GM12865 (cell line): ENCODE data around the gene TIAM2.
A peak's percentile ranks its signal among the peaks of the same experiment; 100 is the strongest.
"Not testable (repeated sequence)": the region's sequence is repeated elsewhere in the genome, so short reads cannot be mapped to it uniquely, and the experiment has no call there.

Source experiments
- DNase-seq: peaks from one replicate; pipeline ENCODE4 v3.0.0; 2010; ENCODE audit warnings: low read depth
- H3K4me3 ChIP-seq: 2 replicates; pipeline ENCODE4 v1.5.1; 2011; ENCODE audit warnings: mild to moderate bottlenecking, low read depth, low read length, control low read depth
- CTCF ChIP-seq: IDR thresholded peaks from 2 replicates; pipeline ENCODE4 v1.5.1; 2011; ENCODE audit warnings: low read length, control low read depth, low read depth, inconsistent platforms; ENCODE audit not compliant: insufficient read depth; ENCODE audit errors: missing control alignments

The TIAM2 gene

GRCh38 chr6:154958469-154958868 is 36.6 kb upstream of the TIAM2 start:
- no peak for TF ChIP-seq CTCF
- no peak overlapping the region for H3K4me3 ChIP-seq
- peak; percentile 12 for DNase-seq

GRCh38 chr6:154960299-154960843 is 34.7 kb upstream of the TIAM2 start:
- no peak for TF ChIP-seq CTCF
- DNase-seq: no peak
- H3K4me3 ChIP-seq: no peak overlapping the region

GRCh38 chr6:154960854-154961530 is 34.1 kb upstream of the TIAM2 start:
- no peak for DNase-seq
- H3K4me3 ChIP-seq: no peak overlapping the region
- TF ChIP-seq CTCF: no peak

GRCh38 chr6:154962753-154963152 is 32.4 kb upstream of the TIAM2 start:
- no peak overlapping the region for H3K4me3 ChIP-seq
- TF ChIP-seq CTCF: no peak
- DNase-seq: no peak

GRCh38 chr6:154966065-154966770 is 28.9 kb upstream of the TIAM2 start:
- not testable (repeated sequence) for H3K4me3 ChIP-seq, DNase-seq

- DNase-seq: no peak
- no peak overlapping the region for H3K4me3 ChIP-seq
- no peak for TF ChIP-seq CTCF
These were observed 25.3 kb upstream of the TIAM2 start for GRCh38 chr6:154969796-154970195.

- DNase-seq: no peak
- H3K4me3 ChIP-seq: no peak overlapping the region
- no peak for TF ChIP-seq CTCF
These were observed 20.5 kb upstream of the TIAM2 start for GRCh38 chr6:154974485-154975149.
